Measurements from ENCODE around the gene TRMT2A. TPM values are rescaled to one million over a fixed set of nuclear protein-coding genes. Genes with fewer than 3 reads are reported as not detected.

Gene TRMT2A
- total RNA-seq, 2 experiments from 2014 or later = 79.3 to 84.2 TPM

DNA sequence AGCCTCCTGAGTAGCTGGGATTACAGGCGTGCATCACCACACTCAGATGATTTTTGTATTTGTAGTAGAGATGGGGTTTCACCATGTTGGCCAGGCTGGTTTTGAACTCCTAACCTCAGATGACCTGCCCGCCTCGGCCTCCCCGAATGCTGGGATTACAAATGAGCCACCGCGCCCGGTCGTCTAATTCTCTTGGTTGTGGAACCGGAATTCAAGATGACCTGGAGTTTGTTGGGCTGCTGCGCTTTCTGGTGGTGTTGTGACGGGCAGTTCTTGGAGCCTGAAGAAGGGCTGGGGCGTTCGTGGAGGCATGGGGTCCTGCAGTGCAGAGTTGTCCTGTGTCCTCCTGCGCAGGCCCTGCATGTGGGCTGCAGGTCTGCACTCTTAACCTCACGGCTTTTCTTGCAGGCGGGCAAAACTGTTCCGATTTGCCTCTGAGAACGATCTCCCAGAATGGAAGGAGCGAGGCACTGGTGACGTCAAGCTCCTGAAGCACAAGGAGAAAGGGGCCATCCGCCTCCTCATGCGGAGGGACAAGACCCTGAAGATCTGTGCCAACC is 4.9 kb upstream of the TRMT2A start:
- Histone ChIP-seq H3K27me3 (ENCODE audit: control insufficient read depth in 1 of 2, insufficient read depth in 2 of 2, low read length in 2 of 2) (no peaks in the 10 kb centered on the region), H3K9me3 (ENCODE audit: control insufficient read depth in 1 of 2, insufficient read depth in 1 of 2, low read length in 2 of 2) (no peaks in the 10 kb centered on the region), H3K27ac (ENCODE audit: low read depth in 1 of 2, low read length in 2 of 2) (no peak overlapping the region), H3K36me3 (ENCODE audit: insufficient read depth, low read length) (peaks cover 63% of the 10 kb centered on the region), H3K4me1 (ENCODE audit: insufficient read depth, low read length) (peaks cover 57% of the 10 kb centered on the region), H3K4me3 (ENCODE audit: low read length) (no peak overlapping the region)
- Mint-ChIP-seq H3K9me3 (no peaks in the 10 kb centered on the region), H3K4me3 (no peak overlapping the region), H3K4me1 (ENCODE audit: low read depth) (peaks cover 16% of the 10 kb centered on the region), H3K36me3 (ENCODE audit: low read depth) (peaks cover 46% of the 10 kb centered on the region), H3K27ac (no peak overlapping the region), H3K27me3 (no peaks in the 10 kb centered on the region)
- DNase-seq = no peak
- POLR2A ChIA-PET = no interaction called here
- CTCF ChIA-PET = no interaction called here
- TF ChIP-seq, protein P1, sequence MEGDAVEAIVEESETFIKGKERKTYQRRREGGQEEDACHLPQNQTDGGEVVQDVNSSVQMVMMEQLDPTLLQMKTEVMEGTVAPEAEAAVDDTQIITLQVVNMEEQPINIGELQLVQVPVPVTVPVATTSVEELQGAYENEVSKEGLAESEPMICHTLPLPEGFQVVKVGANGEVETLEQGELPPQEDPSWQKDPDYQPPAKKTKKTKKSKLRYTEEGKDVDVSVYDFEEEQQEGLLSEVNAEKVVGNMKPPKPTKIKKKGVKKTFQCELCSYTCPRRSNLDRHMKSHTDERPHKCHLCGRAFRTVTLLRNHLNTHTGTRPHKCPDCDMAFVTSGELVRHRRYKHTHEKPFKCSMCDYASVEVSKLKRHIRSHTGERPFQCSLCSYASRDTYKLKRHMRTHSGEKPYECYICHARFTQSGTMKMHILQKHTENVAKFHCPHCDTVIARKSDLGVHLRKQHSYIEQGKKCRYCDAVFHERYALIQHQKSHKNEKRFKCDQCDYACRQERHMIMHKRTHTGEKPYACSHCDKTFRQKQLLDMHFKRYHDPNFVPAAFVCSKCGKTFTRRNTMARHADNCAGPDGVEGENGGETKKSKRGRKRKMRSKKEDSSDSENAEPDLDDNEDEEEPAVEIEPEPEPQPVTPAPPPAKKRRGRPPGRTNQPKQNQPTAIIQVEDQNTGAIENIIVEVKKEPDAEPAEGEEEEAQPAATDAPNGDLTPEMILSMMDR (IDR thresholded peaks at IDR 0.05) = no peak
- intact Hi-C loops (cut with DNase I, micrococcal nuclease) = no loop called here
- no peak for ATAC-seq (ENCODE audit: poor library complexity)

DNA sequence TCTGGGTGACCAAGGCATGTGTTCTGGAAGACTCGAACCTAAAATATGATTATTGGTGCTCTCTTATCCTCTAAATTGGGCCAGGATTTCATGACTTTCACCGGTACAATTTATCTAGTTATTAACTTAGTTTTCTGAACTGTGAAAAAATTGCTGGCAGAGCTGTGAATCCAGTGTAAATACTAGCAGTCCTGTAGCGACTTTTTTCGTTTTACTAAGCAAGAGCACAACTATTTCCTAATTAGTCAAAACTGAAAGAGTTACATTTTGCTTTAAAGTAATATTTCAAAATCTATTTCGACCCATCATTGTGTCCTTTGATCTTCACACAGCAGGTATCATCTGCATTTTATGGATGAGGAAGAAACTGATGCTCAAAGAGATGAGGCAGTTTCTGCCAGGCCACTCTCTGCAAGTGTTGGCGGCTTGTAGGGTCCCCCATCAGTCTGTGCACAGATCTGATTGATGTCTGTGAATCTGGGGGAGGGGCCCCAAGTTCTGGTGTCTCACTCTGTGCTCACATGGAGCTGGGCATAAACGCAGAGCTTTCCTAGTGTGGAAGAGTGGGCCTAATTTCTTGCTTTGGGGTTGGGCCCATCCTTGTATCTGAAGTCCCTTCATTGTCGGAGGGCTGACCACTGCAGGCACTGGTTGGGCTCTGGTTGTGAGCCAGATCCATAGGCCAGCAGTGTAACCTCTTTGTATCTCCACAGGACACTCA is 1.4 kb upstream of the TRMT2A start:
- peak overlapping the region; percentile 82 for H3K27ac Mint-ChIP-seq
- no peaks in the 10 kb centered on the region for H3K27me3 Mint-ChIP-seq
- H3K27me3 ChIP-seq (ENCODE audit: control insufficient read depth in 1 of 2, insufficient read depth in 2 of 2, low read length in 2 of 2) = peaks cover 0 to 5% of the 10 kb centered on the region in 2 experiments
- peak overlapping the region; percentile 33 to 66 for H3K27ac ChIP-seq (ENCODE audit: low read depth in 1 of 2, low read length in 2 of 2)
- DNase-seq (no peak), ATAC-seq (ENCODE audit: poor library complexity) (no peak)
- peak overlapping the region; percentile 68 for H3K4me3 ChIP-seq (ENCODE audit: low read length)
- intact Hi-C loops (cut with DNase I, micrococcal nuclease) = loop anchor here in 1 of 2 experiments (5.0 to 10.0 kb wide), 6 partner anchors 264 to 996 kb away; partner anchors contain the start of genes DGCR2, GNB1L, MED15 and RTL10
- peaks cover 49% of the 10 kb centered on the region for H3K36me3 Mint-ChIP-seq (ENCODE audit: low read depth)
- peaks cover 61% of the 10 kb centered on the region for H3K36me3 ChIP-seq (ENCODE audit: insufficient read depth, low read length)
- H3K4me3 Mint-ChIP-seq = peak overlapping the region; percentile 89
- ChIA-PET CTCF (interaction anchor here (2.1 kb wide), 1 partner anchor 11 kb away, joined by 8 read pairs; no protein-coding TSS in a partner anchor), POLR2A (interaction anchor here (1.8 to 3.1 kb wide), 4 partner anchors 11 to 147 kb away, joined by 5 to 17 read pairs (median 10); no protein-coding TSS in a partner anchor)
- TF ChIP-seq, protein P1 (IDR thresholded peaks at IDR 0.05) = no peak
- H3K9me3 ChIP-seq (ENCODE audit: control insufficient read depth in 1 of 2, insufficient read depth in 1 of 2, low read length in 2 of 2) = peaks cover 0 to 7% of the 10 kb centered on the region in 2 experiments
- peaks cover 28% of the 10 kb centered on the region for H3K4me1 Mint-ChIP-seq (ENCODE audit: low read depth)
- no peaks in the 10 kb centered on the region for H3K9me3 Mint-ChIP-seq
- peaks cover 81% of the 10 kb centered on the region for H3K4me1 ChIP-seq (ENCODE audit: insufficient read depth, low read length)

DNA sequence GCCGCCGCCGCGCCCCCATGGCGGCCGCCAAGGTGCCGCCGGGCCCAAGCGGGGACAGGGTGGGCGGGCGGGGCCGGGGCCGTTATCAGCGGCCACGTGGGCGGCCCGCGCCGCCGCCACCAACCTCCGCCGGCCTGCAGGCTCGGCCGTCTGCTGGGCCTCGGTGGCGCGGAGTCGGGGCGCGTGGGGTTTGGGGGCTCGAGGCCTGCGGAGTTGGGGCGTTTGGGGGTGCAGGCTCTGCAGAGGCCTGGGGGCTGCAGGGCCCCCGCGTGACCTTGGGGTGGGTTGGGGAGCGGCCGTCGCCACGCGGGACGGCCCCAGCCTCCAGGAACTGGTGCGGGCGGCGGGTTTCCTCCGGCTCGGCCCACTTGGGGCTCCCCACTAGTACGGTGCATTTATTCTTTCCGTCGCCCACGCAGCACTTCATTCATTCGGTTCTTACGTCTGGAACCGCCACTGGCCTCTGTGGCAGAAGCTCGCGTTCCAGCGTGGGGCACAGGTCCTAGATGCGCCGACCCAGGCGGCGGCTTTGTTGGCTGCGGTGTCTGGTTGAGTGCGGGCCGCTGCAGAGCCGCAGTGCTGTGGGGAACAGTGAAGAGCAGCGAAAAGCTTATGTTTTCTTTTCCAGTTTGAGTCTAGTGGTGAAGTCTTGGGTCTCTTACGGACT is 740 bp upstream of the TRMT2A start:
- H3K27me3 ChIP-seq (ENCODE audit: control insufficient read depth in 1 of 2, insufficient read depth in 2 of 2, low read length in 2 of 2) = peaks cover 0 to 5% of the 10 kb centered on the region in 2 experiments
- Mint-ChIP-seq H3K4me3 (peak overlapping the region; percentile 89), H3K9me3 (no peaks in the 10 kb centered on the region), H3K27ac (peak overlapping the region; percentile 82), H3K4me1 (ENCODE audit: low read depth) (peaks cover 28% of the 10 kb centered on the region), H3K36me3 (ENCODE audit: low read depth) (peaks cover 49% of the 10 kb centered on the region), H3K27me3 (no peaks in the 10 kb centered on the region)
- DNase-seq (peak in 12 of 14 experiments; percentile 22 to 80 (median 42)), ATAC-seq (ENCODE audit: poor library complexity) (peak; percentile 34)
- H3K27ac ChIP-seq (ENCODE audit: low read depth in 1 of 2, low read length in 2 of 2) = peak overlapping the region; percentile 66 to 84
- peaks cover 68% of the 10 kb centered on the region for H3K36me3 ChIP-seq (ENCODE audit: insufficient read depth, low read length)
- POLR2A ChIA-PET = interaction anchor here (0.9 to 3.1 kb wide), 12 partner anchors 11 to 638 kb away, joined by 3 to 20 read pairs (median 6); partner anchors contain the start of genes CDC45, DGCR6L, TANGO2 and ZDHHC8
- H3K4me1 ChIP-seq (ENCODE audit: insufficient read depth, low read length) = peaks cover 76% of the 10 kb centered on the region
- peaks cover 0 to 7% of the 10 kb centered on the region in 2 experiments for H3K9me3 ChIP-seq (ENCODE audit: control insufficient read depth in 1 of 2, insufficient read depth in 1 of 2, low read length in 2 of 2)
- intact Hi-C loops (cut with DNase I, micrococcal nuclease) = loop anchor here (1.0 to 10.0 kb wide), 10 partner anchors 14 to 995 kb away; partner anchors contain the start of genes DGCR2 (in 1 of the 2), DGCR8 (in 1 of the 2), GNB1L (in 1 of the 2) and MED15 (in 1 of the 2)
- H3K4me3 ChIP-seq (ENCODE audit: low read length) = peak overlapping the region; percentile 85
- CTCF ChIA-PET = interaction anchor here (0.7 to 2.1 kb wide), 2 partner anchors 11 to 17 kb away, joined by 4 to 8 read pairs; no protein-coding TSS in a partner anchor
- TF ChIP-seq, protein P1 (IDR thresholded peaks at IDR 0.05) = no peak

Measured in CD4-positive, alpha-beta T cell (primary cell).